K562 (cell line): ENCODE results near the gene TRAPPC2L. TPM values are rescaled to one million over a fixed set of nuclear protein-coding genes. Genes with fewer than 3 reads are reported as not detected.

Experiments
- ATF1 ChIP-seq, 2 experiments: fragments of 450-650 bp in 1 of 2; IDR thresholded peaks; 2 replicates each; pipeline ENCODE4 v1.6.1; 2016; ENCODE audit warnings: missing compliant biosample characterization in 1 of 2, missing genetic modification characterization in 1 of 2
- CHD2 ChIP-seq: IDR thresholded peaks from 2 replicates; pipeline ENCODE4 v1.6.1; 2011; ENCODE audit warnings: low read depth, low read length
- CLOCK ChIP-seq: fragments of 250-450 bp; sonication (Bioruptor Pico); IDR thresholded peaks from 2 replicates; pipeline ENCODE4 v1.4.0; 2020; ENCODE audit warnings: mild to moderate bottlenecking, moderate library complexity, borderline replicate concordance
- CXXC5 ChIP-seq: fragments of 250-450 bp; sonication (Bioruptor Pico); IDR thresholded peaks from 2 replicates; pipeline ENCODE4 v1.8.0; 2022; ENCODE audit warnings: inconsistent platforms, mild to moderate bottlenecking, moderate library complexity
- DIDO1 ChIP-seq: fragments of 450-650 bp; IDR thresholded peaks from 2 replicates; pipeline ENCODE4 v1.6.1; 2016; ENCODE audit warnings: low read depth, missing biosample characterization, missing genetic modification characterization
- HDAC2 ChIP-seq: fragments of 450-650 bp; IDR thresholded peaks from 2 replicates; pipeline ENCODE4 v1.6.1; 2016; ENCODE audit warnings: mild to moderate bottlenecking
- HNRNPL ChIP-seq: fragments of 200-400 bp; formaldehyde crosslinking; IDR thresholded peaks from 2 replicates; pipeline ENCODE4 v1.6.1; 2017; ENCODE audit warnings: low read depth, mild to moderate bottlenecking, low read length
- MCM3 ChIP-seq: fragments of 450-650 bp; IDR thresholded peaks from 2 replicates; pipeline ENCODE4 v1.6.1; 2016
- PHF20 ChIP-seq: fragments of 450-650 bp; IDR thresholded peaks from 2 replicates; pipeline ENCODE4 v1.6.1; 2018; ENCODE audit not compliant: partially characterized antibody
- POLR2B ChIP-seq: fragments of 450-650 bp; IDR thresholded peaks from 2 replicates; pipeline ENCODE4 v1.6.1; 2018; ENCODE audit warnings: low read depth; ENCODE audit not compliant: partially characterized antibody
- SAP30 ChIP-seq: fragments of 200-600 bp; sonication (generic); IDR thresholded peaks from 2 replicates; pipeline ENCODE4 v1.6.1; 2012; ENCODE audit warnings: borderline replicate concordance, low read depth, mild to moderate bottlenecking, moderate library complexity, low read length, control low read depth, inconsistent platforms; ENCODE audit not compliant: insufficient read depth, poor library complexity, severe bottlenecking
- U2AF1 ChIP-seq: fragments of 200-400 bp; formaldehyde crosslinking; optimal IDR thresholded peaks from 2 replicates; pipeline ENCODE3; 2017; ENCODE audit warnings: mild to moderate bottlenecking, low read depth, low read length, moderate library complexity
- UBTF ChIP-seq, 2 experiments: IDR thresholded peaks; 2 replicates each; pipeline ENCODE4 v1.6.1; 2012; ENCODE audit warnings: improper control_type of control experiment in 2 of 2, low read depth in 2 of 2, low read length in 2 of 2, borderline replicate concordance in 1 of 2
- ZBTB9 ChIP-seq: fragments of 450-650 bp; formaldehyde crosslinking; IDR thresholded peaks from 2 replicates; pipeline ENCODE4 v1.4.0; 2020; ENCODE audit warnings: mild to moderate bottlenecking, moderate library complexity
- ZMIZ1 ChIP-seq, 2 experiments: fragments of 150-350 bp in 1 of 2; IDR thresholded peaks; 2 replicates each; pipeline ENCODE4 v1.6.1; 2012 to 2016; ENCODE audit warnings: low read depth in 2 of 2, low read length in 2 of 2, mild to moderate bottlenecking in 1 of 2, moderate library complexity in 1 of 2
- ZNF12 ChIP-seq: sonication (generic); formaldehyde crosslinking; IDR thresholded peaks from 2 replicates; pipeline ENCODE4 v1.4.0; 2020; ENCODE audit warnings: mild to moderate bottlenecking, missing genetic modification reagents
- ZNF384 ChIP-seq: IDR thresholded peaks from 2 replicates; pipeline ENCODE4 v1.6.1; 2012; ENCODE audit warnings: low read depth, low read length, improper control_type of control experiment
- polyA plus RNA-seq, 8 experiments: library from polyadenylated mRNA; depleted of rRNA in 4 of 8; stranded (reverse) in 5 of 8; unstranded in 3 of 8; fragments of >200 nt; fragmentation: Nextera tagmentation in 2 of 8; fragmentation: Illumina TruSeq in 1 of 8; extraction: Ambion mirVana in 2 of 8; extraction: Trizol in 1 of 8; gene quantifications; 2 replicates each; pipeline versions ENCODE4 v1.2.1 to v1.2.3, GENCODE V29; 2011 to 2014; ENCODE audit warnings: inconsistent platforms in 1 of 8, missing spikeins in 1 of 8
- total RNA-seq, 7 experiments: library from RNA; depleted of rRNA in 6 of 7; stranded (reverse); fragments of >200 nt in 6 of 7; fragmentation: Illumina TruSeq in 2 of 7; extraction: Trizol in 2 of 7; gene quantifications; 2 replicates each; pipeline versions ENCODE4 v1.2.1 to v1.2.3, GENCODE V29; 2011 to 2021; ENCODE audit warnings: low replicate concordance in 1 of 7

The TRAPPC2L gene
- total and polyA plus RNA-seq, 9 of the 15 experiments (the other 6 are each of a cell fraction or from before 2014, with no cell fraction given): 60.4 to 398 (median 97.5) TPM

GRCh38 chr16:88810912-88811768 lies 45.8 kb upstream of the TRAPPC2L start (continued):
- TF ChIP-seq ZNF384: no peak
- no peak for TF ChIP-seq DIDO1 (tag)
- peak; percentile 60 for TF ChIP-seq CXXC5 (CRISPR knock-in tag)
- no peak for TF ChIP-seq CHD2
- TF ChIP-seq CLOCK (CRISPR knock-in tag): no peak
- TF ChIP-seq POLR2B: peak; percentile 50
- peak; percentile 64; the same call in 1 of the 2 replicates for TF ChIP-seq ZNF12
- peak; percentile 89 for TF ChIP-seq SAP30
- no peak for TF ChIP-seq ZMIZ1 (IDR thresholded peaks at IDR 0.05; ENCODE audit: low read depth in 2 of 2, low read length in 2 of 2)
- peak; percentile 79 for TF ChIP-seq U2AF1
- no peak for TF ChIP-seq UBTF (IDR thresholded peaks at IDR 0.05; ENCODE audit: borderline replicate concordance in 1 of 2, low read depth in 2 of 2, low read length in 2 of 2)
- no peak for TF ChIP-seq MCM3
- peak; percentile 59; the same call in 1 of the 2 replicates for TF ChIP-seq HNRNPL
- TF ChIP-seq ATF1 (CRISPR knock-in tag; IDR thresholded peaks at IDR 0.05): no peak
- TF ChIP-seq ATF1 (tag; IDR thresholded peaks at IDR 0.05): peak; percentile 42; the same call in 1 of the 2 replicates
- TF ChIP-seq ZBTB9 (CRISPR knock-in tag): peak; percentile 55; the same call in 1 of the 2 replicates
- no peak for TF ChIP-seq HDAC2
- TF ChIP-seq PHF20: peak; percentile 60
